Activated CD4-positive, alpha-beta T cell treated with anti-CD3 and anti-CD28 coated beads, Interleukin-2, Interleukin-4, amounts not matched to agents 100 ng/mL and 50 ng/mL, durations not matched to agents 16 hours and 8 hours (primary cell): ENCODE measurements around the gene PGBD1.
"Not testable (repeated sequence)": the region's sequence is repeated elsewhere in the genome, so short reads cannot be mapped to it uniquely, and the experiment has no call there.

ENCODE experiments used
- DNase-seq: peaks from one replicate; pipeline ENCODE4 v3.0.0-alpha.2; 2020; ENCODE audit warnings: low spot score

Gene PGBD1

GRCh38 chr6:28274888-28275287, 6.5 kb upstream of the PGBD1 start:
- DNase-seq, result no peak

- no peak for DNase-seq
Observed at GRCh38 chr6:28277746-28278145, 3.6 kb upstream of the PGBD1 start.

GRCh38 chr6:28280595-28281287, 631 bp upstream of the PGBD1 start:
- DNase-seq, result no peak

GRCh38 chr6:28282926-28283325, 1.6 kb downstream of the PGBD1 start:
- DNase-seq, result no peak

- DNase-seq, result no peak
Observed at GRCh38 chr6:28291573-28291972, 10.2 kb downstream of the PGBD1 start.

GRCh38 chr6:28295326-28295725, 14.0 kb downstream of the PGBD1 start:
- DNase-seq, result no peak

- DNase-seq, result no peak
Observed at GRCh38 chr6:28296520-28297060, 15.2 kb downstream of the PGBD1 start.

GRCh38 chr6:28303570-28303969, 22.2 kb downstream of the PGBD1 start:
- peak; percentile 1 for DNase-seq

- DNase-seq, result not testable (repeated sequence)
Observed at GRCh38 chr6:28306363-28306762, 25.0 kb downstream of the PGBD1 start.

GRCh38 chr6:28311139-28311823, 29.9 kb downstream of the PGBD1 start:
- no peak for DNase-seq

GRCh38 chr6:28312939-28313338, 31.6 kb downstream of the PGBD1 start:
- DNase-seq, result no peak

GRCh38 chr6:28315628-28316027, 34.3 kb downstream of the PGBD1 start:
- DNase-seq, result no peak

- not testable (repeated sequence) for DNase-seq
Observed at GRCh38 chr6:28317866-28318265, 36.5 kb downstream of the PGBD1 start.

- DNase-seq, result no peak
Observed at GRCh38 chr6:28322661-28323060, 41.3 kb downstream of the PGBD1 start.

GRCh38 chr6:28323813-28324424, 42.5 kb downstream of the PGBD1 start:
- DNase-seq, result no peak

- no peak for DNase-seq
Observed at GRCh38 chr6:28326371-28326948, 45.1 kb downstream of the PGBD1 start.

- DNase-seq, result no peak
Observed at GRCh38 chr6:28330041-28330440, 48.7 kb downstream of the PGBD1 start.

- DNase-seq, result no peak
Observed at GRCh38 chr6:28333047-28333446, 51.7 kb downstream of the PGBD1 start.

GRCh38 chr6:28333599-28334018, 52.2 kb downstream of the PGBD1 start:
- DNase-seq, result no peak

GRCh38 chr6:28334286-28335039, 53.1 kb downstream of the PGBD1 start:
- DNase-seq, result no peak

GRCh38 chr6:28335040-28335563, 53.7 kb downstream of the PGBD1 start:
- DNase-seq, result no peak
